ENCODE data around the gene RFX1. TPM values are rescaled to one million over a fixed set of nuclear protein-coding genes. Genes with fewer than 3 reads are reported as not detected.

RFX1 gene
- polyA plus RNA-seq, 4 donors, result 3.8 to 16.6 (median 5.5) TPM

GRCh38 chr19:14004619-14005348, 1.3 kb downstream of the RFX1 start:
- FAIRE-seq (no peak), DNase-seq (peak; percentile 79 to 86)
- H3K9me3 ChIP-seq (ENCODE audit: control insufficient read depth in 2 of 2, insufficient read depth in 1 of 2, low read depth in 1 of 2, low read length in 1 of 2), result no peaks in the 10 kb centered on the region
- H3K27me3 ChIP-seq (ENCODE audit: control insufficient read depth in 3 of 3, insufficient read depth in 3 of 3, low read length in 3 of 3), result no peaks in the 10 kb centered on the region
- peaks cover 0 to 12% (median 0%) of the 10 kb centered on the region in 3 donors for H3K4me1 ChIP-seq (ENCODE audit: control insufficient read depth in 3 of 3, insufficient read depth in 2 of 3, low read depth in 1 of 3, low read length in 2 of 3)
- H3K27ac ChIP-seq (ENCODE audit: low read depth in 1 of 3, low read length in 2 of 3), result peak overlapping the region; percentile 95 to 99 (median 97)
- peaks cover 0 to 28% (median 0%) of the 10 kb centered on the region in 3 donors for H3K36me3 ChIP-seq (ENCODE audit: control insufficient read depth in 3 of 3, insufficient read depth in 2 of 3, low read depth in 1 of 3, low read length in 3 of 3)
- peak overlapping the region in 2 of 3 donors; percentile 25 to 91 for H3K4me3 ChIP-seq (ENCODE audit: low read depth in 1 of 3, low read length in 3 of 3)
- WGBS, 3 donors, result 16 to 20% (median 19%) methylated on average over 14 of the region's 14 CpGs

GRCh38 chr19:14003251-14004055, 2.7 kb downstream of the RFX1 start:
- Histone ChIP-seq H3K36me3 (ENCODE audit: control insufficient read depth in 3 of 3, insufficient read depth in 2 of 3, low read depth in 1 of 3, low read length in 3 of 3) (peaks cover 0 to 33% (median 2%) of the 10 kb centered on the region in 3 donors), H3K27me3 (ENCODE audit: control insufficient read depth in 3 of 3, insufficient read depth in 3 of 3, low read length in 3 of 3) (no peaks in the 10 kb centered on the region), H3K27ac (ENCODE audit: low read depth in 1 of 3, low read length in 2 of 3) (peak overlapping the region in 2 of 3 donors; percentile 72 to 80), H3K4me3 (ENCODE audit: low read depth in 1 of 3, low read length in 3 of 3) (no peak overlapping the region), H3K4me1 (ENCODE audit: control insufficient read depth in 3 of 3, insufficient read depth in 2 of 3, low read depth in 1 of 3, low read length in 2 of 3) (peaks cover 0 to 12% (median 0%) of the 10 kb centered on the region in 3 donors), H3K9me3 (ENCODE audit: control insufficient read depth in 2 of 2, insufficient read depth in 1 of 2, low read depth in 1 of 2, low read length in 1 of 2) (peaks cover 0 to 9% of the 10 kb centered on the region in 2 donors)
- DNase-seq (no peak), FAIRE-seq (no peak)
- WGBS, 3 donors, result 55 to 69% (median 56%) methylated on average over 10 of the region's 10 CpGs

GRCh38 chr19:14002571-14003250, 3.4 kb downstream of the RFX1 start:
- Histone ChIP-seq H3K27me3 (ENCODE audit: control insufficient read depth in 3 of 3, insufficient read depth in 3 of 3, low read length in 3 of 3) (no peaks in the 10 kb centered on the region), H3K4me1 (ENCODE audit: control insufficient read depth in 3 of 3, insufficient read depth in 2 of 3, low read depth in 1 of 3, low read length in 2 of 3) (peaks cover 0 to 12% (median 0%) of the 10 kb centered on the region in 3 donors), H3K27ac (ENCODE audit: low read depth in 1 of 3, low read length in 2 of 3) (peak overlapping the region in 2 of 3 donors; percentile 72 to 80), H3K4me3 (ENCODE audit: low read depth in 1 of 3, low read length in 3 of 3) (no peak overlapping the region), H3K36me3 (ENCODE audit: control insufficient read depth in 3 of 3, insufficient read depth in 2 of 3, low read depth in 1 of 3, low read length in 3 of 3) (peaks cover 0 to 39% (median 2%) of the 10 kb centered on the region in 3 donors), H3K9me3 (ENCODE audit: control insufficient read depth in 2 of 2, insufficient read depth in 1 of 2, low read depth in 1 of 2, low read length in 1 of 2) (peaks cover 0 to 9% of the 10 kb centered on the region in 2 donors)
- 56 to 60% (median 57%) methylated on average over 13 of the region's 13 CpGs for WGBS, 3 donors
- no peak for FAIRE-seq
- no peak for DNase-seq

GRCh38 chr19:14000691-14001375, 5.3 kb downstream of the RFX1 start:
- Histone ChIP-seq H3K27ac (ENCODE audit: low read depth in 1 of 3, low read length in 2 of 3) (no peak overlapping the region), H3K4me3 (ENCODE audit: low read depth in 1 of 3, low read length in 3 of 3) (no peak overlapping the region), H3K36me3 (ENCODE audit: control insufficient read depth in 3 of 3, insufficient read depth in 2 of 3, low read depth in 1 of 3, low read length in 3 of 3) (peaks cover 0 to 56% (median 2%) of the 10 kb centered on the region in 3 donors), H3K4me1 (ENCODE audit: control insufficient read depth in 3 of 3, insufficient read depth in 2 of 3, low read depth in 1 of 3, low read length in 2 of 3) (peaks cover 0 to 12% (median 0%) of the 10 kb centered on the region in 3 donors), H3K9me3 (ENCODE audit: control insufficient read depth in 2 of 2, insufficient read depth in 1 of 2, low read depth in 1 of 2, low read length in 1 of 2) (peaks cover 0 to 9% of the 10 kb centered on the region in 2 donors), H3K27me3 (ENCODE audit: control insufficient read depth in 3 of 3, insufficient read depth in 3 of 3, low read length in 3 of 3) (no peaks in the 10 kb centered on the region)
- WGBS, 3 donors, result 84 to 86% (median 84%) methylated on average over 13 of the region's 13 CpGs
- DNase-seq (no peak), FAIRE-seq (no peak)

- Histone ChIP-seq H3K9me3 (ENCODE audit: control insufficient read depth in 2 of 2, insufficient read depth in 1 of 2, low read depth in 1 of 2, low read length in 1 of 2) (peaks cover 0 to 9% of the 10 kb centered on the region in 2 donors), H3K36me3 (ENCODE audit: control insufficient read depth in 3 of 3, insufficient read depth in 2 of 3, low read depth in 1 of 3, low read length in 3 of 3) (peaks cover 0 to 70% (median 2%) of the 10 kb centered on the region in 3 donors), H3K4me3 (ENCODE audit: low read depth in 1 of 3, low read length in 3 of 3) (no peak overlapping the region), H3K27ac (ENCODE audit: low read depth in 1 of 3, low read length in 2 of 3) (no peak overlapping the region), H3K4me1 (ENCODE audit: control insufficient read depth in 3 of 3, insufficient read depth in 2 of 3, low read depth in 1 of 3, low read length in 2 of 3) (no peaks in the 10 kb centered on the region), H3K27me3 (ENCODE audit: control insufficient read depth in 3 of 3, insufficient read depth in 3 of 3, low read length in 3 of 3) (no peaks in the 10 kb centered on the region)
- 93 to 97% (median 96%) methylated on average over 3 of the region's 3 CpGs for WGBS, 3 donors
- DNase-seq, result no peak
- FAIRE-seq, result no peak
These were observed 7.0 kb downstream of the RFX1 start for GRCh38 chr19:13999085-13999484.

- no peak for FAIRE-seq
- peaks cover 0 to 73% (median 2%) of the 10 kb centered on the region in 3 donors for H3K36me3 ChIP-seq (ENCODE audit: control insufficient read depth in 3 of 3, insufficient read depth in 2 of 3, low read depth in 1 of 3, low read length in 3 of 3)
- DNase-seq, result peak in 1 of 2 donors; percentile 51
- no peaks in the 10 kb centered on the region for H3K27me3 ChIP-seq (ENCODE audit: control insufficient read depth in 3 of 3, insufficient read depth in 3 of 3, low read length in 3 of 3)
- H3K27ac ChIP-seq (ENCODE audit: low read depth in 1 of 3, low read length in 2 of 3), result peak overlapping the region in 1 of 3 donors; percentile 30
- H3K4me3 ChIP-seq (ENCODE audit: low read depth in 1 of 3, low read length in 3 of 3), result no peak overlapping the region
- no peaks in the 10 kb centered on the region for H3K4me1 ChIP-seq (ENCODE audit: control insufficient read depth in 3 of 3, insufficient read depth in 2 of 3, low read depth in 1 of 3, low read length in 2 of 3)
- peaks cover 0 to 9% of the 10 kb centered on the region in 2 donors for H3K9me3 ChIP-seq (ENCODE audit: control insufficient read depth in 2 of 2, insufficient read depth in 1 of 2, low read depth in 1 of 2, low read length in 1 of 2)
- 54 to 92% (median 81%) methylated on average over 1 of the region's 1 CpG for WGBS, 3 donors
These were observed 7.7 kb downstream of the RFX1 start for GRCh38 chr19:13998426-13998825.

- H3K36me3 ChIP-seq (ENCODE audit: control insufficient read depth in 3 of 3, insufficient read depth in 2 of 3, low read depth in 1 of 3, low read length in 3 of 3), result peaks cover 0 to 75% (median 5%) of the 10 kb centered on the region in 3 donors
- H3K4me3 ChIP-seq (ENCODE audit: low read depth in 1 of 3, low read length in 3 of 3), result no peak overlapping the region
- DNase-seq, result no peak
These were observed 8.5 kb downstream of the RFX1 start for GRCh38 chr19:13997631-13997962.

More at GRCh38 chr19:13997631-13997962, 8.5 kb downstream of the RFX1 start:
- 89 to 97% (median 94%) methylated on average over 4 to 6 of the region's 6 CpGs for WGBS, 3 donors
- no peak for FAIRE-seq
- Histone ChIP-seq H3K27ac (ENCODE audit: low read depth in 1 of 3, low read length in 2 of 3) (no peak overlapping the region), H3K27me3 (ENCODE audit: control insufficient read depth in 3 of 3, insufficient read depth in 3 of 3, low read length in 3 of 3) (no peaks in the 10 kb centered on the region), H3K9me3 (ENCODE audit: control insufficient read depth in 2 of 2, insufficient read depth in 1 of 2, low read depth in 1 of 2, low read length in 1 of 2) (peaks cover 0 to 9% of the 10 kb centered on the region in 2 donors), H3K4me1 (ENCODE audit: control insufficient read depth in 3 of 3, insufficient read depth in 2 of 3, low read depth in 1 of 3, low read length in 2 of 3) (no peaks in the 10 kb centered on the region)
